Embryonic facial prominence (tissue), 1 donor: ENCODE data around the gene VPS41.

Source experiments
- DNase-seq: peaks from one replicate; pipeline ENCODE4 v3.0.0-alpha.2; 2016; ENCODE audit errors: extremely low spot score

VPS41 gene

DNA sequence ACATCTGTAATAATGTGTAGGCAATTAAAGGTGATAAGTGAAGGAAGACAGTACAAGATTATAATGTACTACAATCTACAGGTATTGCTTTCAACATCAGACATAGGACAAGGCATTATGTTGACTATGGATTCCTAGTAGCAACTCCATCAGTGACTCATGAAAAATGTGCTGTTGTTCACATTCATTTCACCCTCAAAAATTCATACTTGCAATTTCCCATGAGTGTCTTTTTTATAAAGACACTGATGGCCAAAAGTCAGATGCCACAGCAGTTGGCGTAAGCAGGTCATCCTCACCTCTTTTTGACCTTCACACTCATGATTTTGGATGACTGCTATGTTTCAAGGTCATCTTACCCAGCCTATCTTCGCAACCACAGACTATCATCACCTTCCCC is 177.8 kb downstream of the VPS41 start:
- DNase-seq = no peak

GRCh38 chr7:38728145-38728544 is 180.8 kb downstream of the VPS41 start:
- DNase-seq = no peak

DNA sequence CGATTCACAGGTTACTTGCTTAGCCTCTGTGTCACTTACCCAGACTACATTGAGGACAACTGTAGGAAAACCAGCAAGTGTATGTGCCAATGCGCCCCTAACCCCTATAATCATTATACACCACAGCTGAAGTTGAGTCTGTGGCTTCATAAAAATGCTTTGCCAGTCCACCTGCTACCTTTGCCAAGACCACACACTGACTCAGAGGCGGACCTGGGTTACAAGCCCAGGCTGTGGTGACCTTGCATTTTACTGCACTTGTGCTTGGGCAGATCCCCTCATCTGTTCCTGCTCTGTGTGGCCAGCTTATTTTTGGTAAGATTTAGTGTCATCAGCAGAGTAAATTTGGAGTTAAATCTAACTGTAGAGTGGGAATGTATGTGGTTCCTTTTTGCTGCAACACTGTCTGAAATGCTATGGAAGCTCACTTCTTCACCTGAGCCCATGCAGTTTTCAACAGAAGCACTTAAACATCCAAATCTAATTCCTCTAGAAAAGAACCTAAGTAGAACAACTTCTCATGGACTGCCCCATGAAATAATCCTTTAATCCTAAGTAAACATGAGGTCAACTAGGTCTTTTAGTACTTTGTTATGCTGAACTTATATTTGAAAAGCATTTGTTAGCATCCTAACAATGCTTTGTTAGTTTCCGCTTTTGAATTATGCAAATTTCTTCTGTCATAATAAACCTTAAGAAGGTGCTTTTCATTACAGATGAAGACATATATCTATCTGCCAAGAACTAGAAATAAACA is 181.6 kb downstream of the VPS41 start:
- no peak for DNase-seq

- DNase-seq = no peak
Observed at GRCh38 chr7:38723327-38723726, 185.7 kb downstream of the VPS41 start.

DNA sequence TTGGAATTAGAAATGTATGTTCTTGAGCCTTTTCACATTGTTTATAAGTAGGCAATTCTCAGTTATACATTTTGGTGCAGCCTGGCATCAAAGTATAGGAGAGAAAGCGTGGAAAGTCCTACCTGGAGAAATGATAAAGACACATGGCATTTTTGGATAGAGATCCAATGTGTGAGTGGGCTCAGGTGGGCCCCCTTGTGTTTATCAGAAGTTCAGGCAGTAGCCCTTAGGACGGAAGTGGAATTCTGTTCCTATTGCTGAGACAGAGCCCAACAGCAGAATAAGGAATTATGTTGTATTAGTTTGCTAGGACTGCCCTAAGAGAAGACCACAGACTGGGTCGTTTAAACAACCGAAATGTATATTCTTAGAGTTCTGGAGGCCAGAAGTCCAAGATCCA is 192.6 kb downstream of the VPS41 start:
- no peak for DNase-seq

DNA sequence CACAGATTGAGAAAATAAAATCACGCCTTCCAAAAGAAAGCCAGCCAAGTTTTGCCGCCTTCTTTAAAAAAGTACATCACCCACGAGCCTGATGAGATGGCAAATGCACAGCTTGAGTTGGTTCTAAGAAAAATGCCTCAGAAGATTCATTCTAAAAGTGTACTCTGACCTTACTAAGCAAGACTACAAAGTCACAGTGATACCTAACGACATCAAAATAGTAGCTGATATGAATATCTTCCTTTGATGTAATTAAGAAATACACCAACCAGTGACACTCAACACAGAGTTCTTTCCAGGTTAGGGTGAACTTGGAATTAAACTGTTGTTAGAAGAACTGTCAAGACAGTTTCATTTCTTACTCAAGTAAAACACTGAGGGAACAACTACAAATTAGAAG is 199.9 kb downstream of the VPS41 start:
- no peak for DNase-seq

DNA sequence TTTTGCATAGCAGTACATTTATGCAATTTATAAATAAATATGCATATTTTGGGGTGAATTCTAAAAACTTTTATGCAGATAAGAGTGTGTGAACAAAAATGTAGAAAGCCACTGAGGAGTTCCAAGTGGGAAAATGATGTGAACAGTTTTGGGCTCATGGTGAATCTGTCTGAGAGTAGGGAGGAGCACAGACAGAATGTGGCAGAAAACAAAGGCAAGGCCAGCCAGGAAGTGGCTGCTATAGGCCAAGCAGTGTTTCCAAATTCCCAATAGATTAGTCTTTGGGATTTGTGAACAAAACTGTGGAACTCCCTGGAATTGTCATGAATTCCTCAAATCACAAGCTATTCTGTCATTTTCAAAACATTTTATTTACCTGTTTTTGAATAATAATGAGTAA is 204.2 kb downstream of the VPS41 start:
- DNase-seq = no peak

DNA sequence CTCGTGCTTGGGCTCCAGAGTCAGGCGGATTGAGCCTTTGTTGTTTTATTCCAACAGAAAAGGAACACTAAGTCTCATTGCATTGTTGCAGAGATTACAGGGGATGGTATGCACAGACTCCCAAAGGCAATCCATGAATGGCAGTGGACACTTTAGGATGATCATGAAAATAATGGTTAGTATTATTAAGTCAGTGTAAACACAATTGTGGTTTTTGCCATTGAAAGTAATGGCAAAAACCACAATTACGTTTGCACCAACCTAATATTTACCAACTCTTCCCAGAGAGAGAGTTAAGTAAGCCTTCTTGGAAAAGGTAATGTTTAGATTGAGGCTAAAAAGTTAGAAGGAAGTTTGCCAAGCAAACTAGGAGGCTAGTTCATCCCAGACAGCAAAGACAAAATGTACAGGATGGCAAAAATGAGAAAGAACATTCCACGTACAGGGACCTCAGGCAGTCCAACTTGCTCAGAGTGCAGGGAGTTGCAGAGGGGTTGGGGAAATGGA is 204.9 kb downstream of the VPS41 start:
- no peak for DNase-seq

DNA sequence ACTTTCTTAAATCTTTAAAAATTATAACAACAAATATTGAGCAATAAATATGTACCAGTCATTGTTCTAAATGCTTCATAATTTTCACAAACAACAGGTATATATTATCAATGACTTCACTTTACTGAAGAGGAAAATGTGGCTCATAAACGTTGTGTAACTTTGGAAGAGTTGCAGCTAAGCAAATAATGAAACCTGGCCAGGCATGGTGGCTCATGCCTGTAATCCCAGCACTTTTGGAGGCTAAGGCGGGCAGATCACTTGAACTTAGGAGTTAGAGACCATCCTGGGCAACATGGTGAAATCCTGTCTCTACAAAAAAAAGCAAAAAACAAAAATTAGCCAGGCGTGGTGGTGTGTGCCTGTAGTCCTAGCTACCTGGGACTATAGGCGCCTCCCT is 205.9 kb downstream of the VPS41 start:
- DNase-seq = no peak

GRCh38 chr7:38702002-38702535 is 206.9 kb downstream of the VPS41 start:
- DNase-seq = no peak

DNA sequence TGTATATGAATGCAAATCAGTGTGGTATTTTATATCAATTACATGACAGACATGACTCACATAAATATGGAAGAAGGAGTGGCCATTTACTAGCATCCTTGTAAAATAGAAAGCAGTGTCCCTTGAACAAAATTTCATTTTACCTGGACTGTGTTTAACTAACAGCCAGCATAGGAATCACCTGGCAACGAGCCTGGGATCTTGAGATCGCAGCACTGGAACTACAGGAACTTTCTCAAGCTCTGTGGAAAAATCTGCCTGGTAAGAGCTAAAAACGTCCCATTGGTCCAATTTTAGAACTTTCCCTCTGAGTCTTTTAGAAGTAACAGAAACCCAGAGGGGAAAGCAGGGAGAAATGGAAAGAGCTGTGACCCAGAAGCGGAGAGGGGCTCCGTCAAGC is 208.9 kb downstream of the VPS41 start:
- no peak for DNase-seq

- no peak for DNase-seq
Observed at GRCh38 chr7:38699471-38699870, 209.5 kb downstream of the VPS41 start.

GRCh38 chr7:38694326-38694725 is 214.7 kb downstream of the VPS41 start:
- no peak for DNase-seq

DNA sequence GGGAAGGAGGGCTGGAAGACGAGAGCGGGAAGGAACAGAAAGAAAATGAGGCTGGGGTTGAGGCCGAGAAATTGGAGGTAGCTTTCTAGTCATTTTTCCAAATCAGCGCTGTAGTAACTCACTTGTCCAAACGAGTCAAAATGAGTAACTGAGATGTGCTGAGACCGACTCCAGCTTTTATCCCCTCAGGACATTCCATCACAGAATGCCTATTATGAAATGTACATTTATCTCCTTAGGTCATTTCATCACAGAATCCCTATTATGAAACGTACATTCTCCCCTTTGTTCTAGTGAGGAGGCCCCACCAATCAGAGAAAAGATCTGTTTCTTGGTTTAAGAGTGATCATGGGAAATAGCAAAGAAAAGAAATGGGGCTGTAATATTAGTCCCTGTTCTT is 222.1 kb downstream of the VPS41 start:
- DNase-seq = no peak

DNA sequence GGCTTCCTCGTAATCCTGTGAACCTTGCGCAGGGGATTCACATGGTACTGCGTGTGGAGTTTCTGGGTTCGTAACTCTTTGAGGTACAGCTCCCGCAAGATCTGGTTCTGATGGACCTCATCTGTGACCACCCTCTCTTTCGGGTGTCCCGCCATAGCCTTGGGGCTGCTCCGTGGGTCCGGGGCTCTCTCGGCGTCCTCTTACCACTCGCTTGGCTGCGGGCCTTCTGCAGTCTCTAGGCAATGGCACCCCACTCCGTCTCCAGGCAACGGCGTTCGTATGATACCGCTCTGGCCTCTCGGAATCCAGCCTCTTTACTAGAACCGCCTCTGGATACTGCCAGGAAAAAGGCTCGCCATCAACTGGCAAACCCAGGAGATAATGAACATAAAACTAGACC is 223.1 kb downstream of the VPS41 start:
- no peak for DNase-seq

GRCh38 chr7:38682606-38683005 is 226.4 kb downstream of the VPS41 start:
- no peak for DNase-seq

DNA sequence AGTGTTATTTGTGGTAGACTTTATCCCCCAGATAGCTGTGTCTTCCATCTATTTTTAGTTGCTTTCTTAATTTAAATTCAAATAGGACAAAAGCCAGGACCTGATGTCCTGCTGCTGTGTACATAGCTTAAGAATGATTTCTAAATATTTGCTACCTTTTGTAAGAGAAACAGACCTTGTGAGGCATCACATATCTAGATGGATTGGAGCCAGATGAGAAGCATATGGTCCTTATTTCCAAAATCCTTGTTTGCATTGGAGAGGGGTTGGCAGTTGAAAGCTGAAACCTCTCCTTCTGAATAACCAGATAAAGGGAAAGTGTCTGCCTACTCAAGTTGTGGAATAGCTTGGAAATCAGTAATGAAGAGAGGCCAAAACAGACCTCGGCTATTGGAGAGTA is 227.1 kb downstream of the VPS41 start:
- peak; percentile 14 for DNase-seq

- DNase-seq = no peak
Observed at GRCh38 chr7:38679419-38679818, 229.6 kb downstream of the VPS41 start.

DNA sequence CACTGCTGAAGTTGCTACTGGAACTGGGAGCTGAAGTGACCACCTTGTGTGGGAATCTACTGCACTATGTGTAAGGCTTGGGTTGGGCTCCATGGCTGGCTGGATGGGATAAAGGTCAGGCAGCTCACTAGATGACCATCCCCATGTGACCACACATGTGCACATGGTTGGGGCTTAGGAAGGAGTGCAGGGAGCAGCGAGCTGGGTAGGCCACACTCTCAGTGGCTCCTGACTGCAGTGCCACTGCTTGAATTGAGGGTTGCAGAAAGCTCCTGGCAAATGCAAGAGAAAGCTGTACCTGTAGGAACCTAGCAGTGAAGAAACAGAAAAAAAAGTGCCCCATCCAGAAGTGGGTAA is 230.3 kb downstream of the VPS41 start:
- no peak for DNase-seq

DNA sequence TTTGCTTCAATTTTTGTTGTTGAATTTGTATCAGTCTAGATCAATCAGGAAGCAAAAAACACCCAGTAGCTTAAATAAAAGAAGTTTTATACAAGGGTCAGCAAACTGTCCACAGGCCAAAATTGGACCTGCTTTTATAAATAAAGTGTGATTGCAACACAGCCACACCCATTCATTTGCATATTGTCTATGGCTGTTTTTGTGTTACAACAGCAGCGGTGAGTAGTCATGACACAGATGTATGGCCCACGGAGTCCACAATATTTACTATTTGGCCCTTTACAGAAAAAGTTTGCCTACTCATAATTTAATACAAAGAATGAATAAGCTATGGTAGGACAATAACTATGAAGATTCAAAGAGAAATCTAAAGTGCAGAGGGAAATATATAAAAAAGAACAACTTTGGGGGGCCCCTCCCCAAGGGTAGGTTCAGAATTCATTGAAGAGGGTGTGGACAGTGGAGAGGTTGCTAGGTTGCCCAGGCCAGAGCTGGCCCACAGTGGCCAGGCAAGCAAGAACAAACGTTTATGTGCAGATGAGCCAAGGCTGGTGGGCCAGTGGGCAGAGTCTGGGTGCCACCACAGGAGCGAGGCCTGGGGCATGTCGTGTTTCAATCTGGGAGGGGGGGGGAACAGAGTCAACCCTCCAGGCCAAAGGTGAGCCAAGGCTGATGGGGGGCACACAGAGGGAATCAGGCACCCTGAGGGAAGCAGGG is 230.9 kb downstream of the VPS41 start:
- DNase-seq = no peak

- no peak for DNase-seq
Observed at GRCh38 chr7:38675494-38676106, 233.4 kb downstream of the VPS41 start.

DNA sequence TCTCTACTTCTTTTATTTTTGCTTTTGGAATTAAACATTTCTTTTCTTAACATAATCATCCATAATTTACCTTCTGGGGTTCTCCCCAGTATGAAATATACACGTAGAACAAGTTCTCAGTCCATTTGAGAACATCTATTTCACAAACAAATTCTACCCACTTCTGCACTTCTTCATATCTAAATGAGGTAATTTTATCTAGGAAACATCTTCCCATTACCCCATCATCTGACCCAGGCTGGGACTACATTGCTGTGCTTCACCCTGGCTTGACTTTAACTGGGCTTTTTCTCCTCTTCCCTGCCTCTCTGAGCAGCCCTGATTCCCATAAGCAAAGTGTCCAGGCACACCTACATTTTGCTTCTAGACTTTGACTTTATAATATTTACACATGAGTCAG is 234.5 kb downstream of the VPS41 start:
- no peak for DNase-seq

DNA sequence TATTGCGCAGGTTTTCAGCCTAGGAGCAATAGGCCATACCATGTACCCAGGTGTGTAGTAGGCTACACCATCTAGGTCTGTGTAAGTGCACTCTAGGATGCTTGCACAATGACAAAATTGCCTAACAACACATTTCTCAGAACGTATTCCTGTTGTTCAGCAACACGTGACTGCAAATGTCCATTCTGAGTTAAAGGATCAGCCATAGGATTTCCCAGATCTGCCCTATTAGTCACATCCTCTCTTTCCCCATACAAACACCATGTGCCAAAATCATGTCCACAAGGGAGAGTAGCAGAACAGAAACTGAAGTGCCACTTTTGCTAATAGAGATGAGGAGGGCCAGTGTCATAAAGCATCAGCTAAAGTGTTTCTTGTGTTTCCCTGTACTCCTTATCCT is 235.2 kb downstream of the VPS41 start:
- no peak for DNase-seq
